IPS DF 19.7 (cell line): ENCODE results near the gene PSMG2.

Source experiments
- DNase-seq: peaks from one replicate; pipeline ENCODE4 v3.0.0-alpha.2; 2013; ENCODE audit warnings: low read depth, low spot score

Gene PSMG2

GRCh38 chr18:12765126-12765525, 62.3 kb downstream of the PSMG2 start:
- no peak for DNase-seq

DNA sequence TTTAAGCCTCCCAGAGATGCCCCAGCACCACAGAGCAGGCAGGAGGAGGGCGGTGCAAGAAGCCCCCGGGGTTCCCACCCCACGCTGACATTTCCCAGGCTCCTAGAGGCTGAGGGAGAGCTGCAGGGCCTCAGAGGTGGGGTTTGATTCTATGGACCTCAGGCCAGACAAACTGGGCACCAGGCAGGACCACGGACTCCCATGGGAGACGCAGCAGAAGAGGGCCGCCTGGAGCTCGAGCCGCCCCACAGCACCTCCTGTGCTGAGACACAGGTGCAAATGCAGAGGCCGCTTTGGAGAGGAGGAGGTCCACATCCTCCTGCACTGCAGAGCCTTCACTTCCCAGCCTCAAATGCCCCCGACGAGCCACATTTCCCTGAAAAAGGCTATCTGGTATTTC, 62.7 kb downstream of the PSMG2 start:
- no peak for DNase-seq

- peak; percentile 77 for DNase-seq
Observed at GRCh38 chr18:12766986-12767433, 64.2 kb downstream of the PSMG2 start.

DNA sequence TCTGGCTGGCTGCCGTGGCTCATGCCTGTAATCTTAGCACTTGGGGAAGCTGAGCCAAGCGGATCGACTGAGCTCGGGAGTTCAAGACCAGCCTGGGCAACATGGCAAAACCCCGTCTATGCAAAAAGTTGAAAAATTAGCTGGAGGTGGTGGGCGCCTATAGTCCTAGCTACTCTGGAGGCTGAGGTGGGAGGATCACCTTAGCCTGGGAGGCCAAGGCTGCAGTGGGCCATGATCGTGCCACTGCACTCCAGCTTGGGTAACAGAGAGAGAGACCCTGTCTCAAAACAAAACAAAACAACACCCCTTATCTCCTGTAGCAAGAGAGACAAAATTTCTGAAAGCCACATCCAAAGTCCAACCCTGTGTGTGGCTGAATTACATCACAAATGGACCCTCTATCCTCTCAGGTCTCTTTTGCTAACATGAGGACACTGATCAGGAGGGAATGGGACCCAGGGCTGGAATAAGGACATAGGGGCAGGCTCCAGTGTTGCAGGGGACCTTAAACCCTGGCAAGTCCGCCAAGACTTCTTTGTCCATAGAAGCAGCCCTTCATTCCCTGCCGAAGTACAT, 64.8 kb downstream of the PSMG2 start:
- no peak for DNase-seq

- DNase-seq: no peak
Observed at GRCh38 chr18:12768625-12769024, 65.8 kb downstream of the PSMG2 start.

DNA sequence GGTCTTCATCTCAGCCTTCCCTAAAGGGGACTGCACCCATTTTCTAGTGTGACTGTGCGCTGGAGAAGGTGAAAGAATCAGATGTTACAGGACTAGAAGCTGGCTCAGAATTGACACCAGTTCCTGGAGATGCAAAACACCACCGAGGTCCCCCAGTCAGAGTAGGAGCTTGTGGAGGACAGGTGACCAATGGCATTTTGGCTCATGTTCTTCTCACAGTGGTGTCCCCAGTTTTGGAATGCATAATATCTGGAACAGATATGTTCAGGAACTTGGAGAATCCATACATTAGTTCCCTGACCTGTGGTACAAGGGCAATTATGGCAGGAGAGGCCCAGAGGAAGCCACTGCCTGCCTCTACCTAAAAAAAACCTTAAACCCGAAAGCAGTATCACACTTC, 66.3 kb downstream of the PSMG2 start:
- no peak for DNase-seq

DNA sequence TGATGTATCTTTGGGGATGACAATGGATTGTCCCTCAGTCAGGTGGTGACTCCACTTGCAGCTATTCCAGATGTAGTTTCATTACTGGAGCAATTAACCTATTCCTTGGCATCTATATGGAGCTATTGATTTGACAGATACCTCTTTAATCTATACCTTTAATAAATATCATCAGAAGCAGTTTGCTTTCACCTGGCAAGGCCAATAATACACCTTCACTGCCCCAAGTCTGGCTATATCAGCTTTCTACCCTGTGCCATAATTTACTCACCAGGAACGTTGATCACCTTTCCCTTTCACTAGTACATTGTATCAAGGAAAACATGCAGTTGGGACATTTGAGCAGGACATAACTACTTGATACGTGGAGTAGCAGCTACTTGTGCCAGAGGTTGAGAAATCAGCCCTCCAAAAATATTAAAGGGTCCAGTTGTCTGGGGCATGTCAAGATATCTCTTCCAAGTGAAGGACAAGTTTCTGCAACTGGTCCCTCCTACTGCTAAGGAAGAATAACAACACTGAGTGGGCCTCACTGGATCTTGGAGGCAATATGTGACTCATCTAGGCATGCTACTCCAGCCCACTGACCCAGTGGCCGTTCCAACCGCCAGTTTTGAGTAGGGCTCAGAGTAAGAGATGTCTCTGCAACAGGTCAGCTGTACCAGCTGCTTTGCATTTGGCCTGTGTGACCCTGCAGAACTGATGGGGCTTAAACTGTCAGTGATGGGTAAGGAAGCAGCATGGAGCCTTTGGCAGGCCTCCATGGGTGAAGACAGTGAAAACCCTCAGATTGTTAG, 67.0 kb downstream of the PSMG2 start:
- DNase-seq: no peak

DNA sequence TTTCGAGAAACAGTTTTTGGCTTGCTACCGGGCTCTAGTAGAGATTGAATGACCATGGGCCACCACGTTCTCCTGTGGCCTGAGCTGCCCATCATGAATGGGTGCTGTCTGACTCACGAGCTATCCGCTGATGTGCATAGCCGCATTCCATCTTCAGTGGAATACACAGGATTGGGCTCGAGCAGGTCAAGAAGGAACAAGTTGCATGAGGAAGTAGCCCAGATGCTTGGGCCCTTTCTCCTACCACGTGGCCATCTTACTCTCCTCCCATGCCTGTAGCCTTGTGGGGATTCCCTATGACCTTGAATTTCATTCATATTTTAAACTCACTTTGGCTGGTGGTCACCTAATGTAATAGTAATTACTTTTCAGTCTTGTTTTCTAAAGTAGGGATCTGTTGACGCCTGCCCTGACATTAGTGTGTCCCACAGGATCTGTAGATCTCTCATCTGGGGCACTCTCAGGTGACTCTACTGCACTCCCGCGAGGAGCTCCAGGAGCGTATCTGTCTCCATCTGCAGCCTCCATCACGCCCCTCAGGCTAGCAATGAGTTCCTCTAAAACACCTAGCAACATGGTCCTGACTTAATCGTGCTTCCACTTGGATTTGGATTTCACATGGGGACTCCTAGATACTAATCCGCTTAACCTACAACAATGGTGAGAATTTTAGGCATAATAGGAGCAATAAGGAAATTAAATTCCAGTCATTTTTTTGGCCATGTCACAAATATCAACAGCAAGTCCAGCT, 67.8 kb downstream of the PSMG2 start:
- no peak for DNase-seq

- no peak for DNase-seq
Observed at GRCh38 chr18:12772111-12772510, 69.3 kb downstream of the PSMG2 start.

- DNase-seq: no peak
Observed at GRCh38 chr18:12773369-12773768, 70.5 kb downstream of the PSMG2 start.

DNA sequence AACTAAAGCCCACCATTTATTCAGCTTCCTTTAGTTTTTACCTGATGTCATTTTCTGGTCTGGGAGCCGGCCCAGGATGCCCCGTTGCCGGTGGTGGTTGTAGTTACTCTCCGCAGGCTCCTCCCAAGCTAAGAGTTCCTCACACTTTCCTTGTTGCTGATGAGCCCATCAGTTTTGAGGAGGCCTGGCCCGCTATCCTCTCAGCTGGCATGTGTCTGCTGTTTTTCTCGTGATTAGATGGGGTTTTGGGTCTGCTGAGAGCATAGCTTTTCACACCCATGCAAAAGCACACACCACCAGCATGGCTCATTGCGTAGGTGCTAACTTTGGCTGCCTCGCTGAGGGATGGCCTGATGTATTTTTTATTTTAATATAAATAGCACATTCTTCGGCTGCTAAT, 72.1 kb downstream of the PSMG2 start:
- no peak for DNase-seq
